Measurements from ENCODE around the gene PLAAT2.
"Not testable (repeated sequence)": the region's sequence is repeated elsewhere in the genome, so short reads cannot be mapped to it uniquely, and the experiment has no call there.

GRCh38 chr11:63581224-63581623 is 18.0 kb upstream of the PLAAT2 start:
- not testable (repeated sequence) for TF ChIP-seq POLR2A, CTCF (IDR thresholded peaks at IDR 0.05)

All from right lobe of liver (tissue), 4 donors.